NCI-H146 (cell line): ENCODE results near the gene COL4A4.
"Not testable (repeated sequence)": the region's sequence is repeated elsewhere in the genome, so short reads cannot be mapped to it uniquely, and the experiment has no call there.

ENCODE experiments used
- DNase-seq: peaks from one replicate; lab custom pipeline; 2025; lab: John Stamatoyannopoulos, UW

Gene COL4A4

DNA sequence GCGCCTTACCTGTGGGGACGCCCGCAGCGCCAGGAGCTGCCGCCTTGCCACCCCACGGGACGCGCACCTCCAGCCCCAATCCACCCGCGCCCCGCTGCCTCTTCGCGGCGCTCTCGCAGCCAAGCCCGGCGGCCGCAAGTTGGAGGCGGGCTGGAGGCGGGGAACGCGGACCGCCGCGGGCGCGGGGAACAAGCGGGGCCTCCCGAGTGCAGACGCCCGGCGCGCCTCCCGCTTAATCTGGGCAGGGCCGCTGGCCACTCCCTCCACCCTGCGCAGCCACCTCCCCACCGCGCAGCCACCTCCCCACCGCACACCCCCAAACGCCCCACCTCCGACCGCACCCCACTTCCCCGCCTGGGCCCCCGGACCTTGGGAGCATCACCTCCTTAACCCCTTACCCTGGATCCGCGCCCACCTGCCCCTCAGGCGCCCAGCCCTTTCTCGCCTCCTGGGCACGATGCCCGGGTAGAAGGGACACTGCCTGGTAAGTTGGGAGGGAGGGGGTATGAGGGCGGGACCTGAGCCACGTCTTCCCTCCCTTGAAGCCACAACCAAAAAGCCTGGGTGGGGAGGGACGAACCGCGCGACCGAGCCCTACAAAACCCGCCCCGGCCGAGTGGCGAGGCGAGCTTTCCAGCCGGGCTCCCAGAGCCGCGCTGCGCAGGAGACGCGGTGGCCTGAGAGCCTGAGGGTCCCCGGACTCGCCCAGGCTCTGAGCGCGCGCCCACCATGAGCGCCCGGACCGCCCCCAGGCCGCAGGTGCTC lies at the start of gene COL4A4, which contains the start of gene COL4A3:
TSS of gene COL4A4 (minus strand) at position 208 of the 765 bp plus-strand sequence. CDS start 16,722 bp downstream, outside the sequence.
TSS of gene COL4A3 (plus strand) at position 627 of the 765 bp plus-strand sequence. CDS start at position 730, 103 bp downstream.
- peak; percentile 4 for DNase-seq

DNA sequence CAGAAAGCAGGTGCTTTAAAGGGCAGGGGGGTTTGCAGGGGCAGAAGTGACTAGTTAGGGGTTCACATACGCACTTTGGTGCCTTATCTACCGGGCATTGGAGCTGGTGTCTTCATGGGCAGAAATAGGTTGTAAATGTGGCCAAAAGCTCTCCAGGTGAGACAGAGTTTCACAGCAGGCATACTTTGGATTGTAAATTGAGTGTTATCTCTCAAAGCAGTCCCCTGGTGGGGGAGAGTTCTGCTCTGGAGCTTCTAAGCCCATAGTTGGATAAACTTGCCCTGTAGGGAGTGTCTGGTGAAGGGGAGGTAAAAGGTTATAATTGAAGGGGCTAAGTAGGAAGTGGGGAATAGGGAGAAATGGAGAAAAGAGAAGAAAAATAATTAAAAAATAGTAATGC lies 43.6 kb upstream of the COL4A4 start:
- DNase-seq = no peak

DNA sequence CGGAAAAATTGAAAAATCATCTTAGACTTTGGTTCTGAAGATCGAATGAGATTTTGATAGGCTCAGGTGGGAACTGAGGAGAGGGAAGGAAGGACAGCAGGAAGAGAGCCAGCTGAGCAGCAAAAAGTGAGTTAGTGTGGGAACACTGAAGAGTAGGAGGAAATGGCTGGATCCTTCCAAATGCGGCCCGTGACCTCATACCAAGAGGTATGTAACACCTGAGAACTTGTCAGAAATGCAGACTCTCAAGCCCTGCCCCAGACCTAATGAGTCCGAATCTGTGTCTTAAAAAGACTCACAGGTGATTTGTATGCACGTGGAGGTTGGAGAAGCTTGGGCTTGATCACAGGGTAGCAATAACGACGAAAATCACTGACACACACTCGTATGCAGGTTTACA lies 42.4 kb upstream of the COL4A4 start:
- DNase-seq = no peak

DNA sequence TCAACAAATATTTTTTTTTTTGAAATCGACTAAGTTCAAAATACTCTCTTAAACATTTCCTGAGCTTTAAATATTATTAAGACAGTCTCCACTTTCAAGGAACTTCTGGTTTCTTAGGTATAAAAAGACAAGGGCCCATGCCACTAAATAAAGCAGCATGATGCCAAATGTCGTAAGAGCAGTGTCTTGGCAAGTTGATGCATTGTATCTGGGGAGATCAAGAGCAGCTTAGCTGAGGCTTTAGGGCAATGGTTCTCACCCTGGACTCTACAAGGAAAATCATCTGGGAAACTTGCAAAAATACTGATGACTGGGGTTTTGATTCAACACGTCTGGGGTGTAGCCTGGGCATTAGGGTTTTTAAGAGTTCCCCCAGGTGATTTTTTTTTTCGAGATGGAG lies 41.7 kb upstream of the COL4A4 start:
- no peak for DNase-seq

DNA sequence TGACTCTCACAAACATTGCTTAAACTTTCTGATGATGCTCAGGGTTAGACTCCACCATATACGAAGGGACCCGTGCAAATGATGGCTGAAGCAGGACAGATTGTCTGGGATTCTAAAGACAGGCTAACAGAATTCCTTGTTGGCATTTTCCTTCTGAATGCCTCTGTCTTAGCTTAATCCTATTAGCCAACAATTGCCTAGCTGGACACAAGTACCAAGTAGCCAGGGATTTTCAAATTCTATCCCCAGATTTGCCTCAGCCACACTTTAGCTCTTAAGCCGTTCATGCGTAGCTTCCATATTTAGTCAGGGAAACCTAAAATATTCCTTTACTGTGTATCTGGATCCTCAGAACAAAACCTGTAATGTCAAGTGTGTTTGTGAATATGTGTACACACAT lies 40.4 kb upstream of the COL4A4 start:
- no peak for DNase-seq

DNA sequence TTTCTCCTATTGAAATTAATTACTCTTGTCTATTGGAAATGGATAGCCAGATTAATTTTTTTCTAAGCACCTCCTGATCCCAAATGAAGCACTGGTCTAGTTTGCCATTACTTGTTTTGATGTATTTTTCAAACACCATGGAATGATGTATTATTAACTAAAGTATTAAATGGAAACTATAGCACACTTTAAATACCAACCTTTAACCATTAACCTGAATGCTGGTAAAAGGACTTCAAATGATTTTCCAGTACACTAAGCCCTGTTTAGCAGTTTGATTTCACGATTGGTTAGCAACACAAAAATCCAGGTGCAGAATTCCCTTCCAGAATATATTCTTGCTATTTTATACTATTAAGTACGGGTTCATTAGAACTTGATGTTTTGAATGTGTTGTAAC lies 37.8 kb upstream of the COL4A4 start:
- no peak for DNase-seq

DNA sequence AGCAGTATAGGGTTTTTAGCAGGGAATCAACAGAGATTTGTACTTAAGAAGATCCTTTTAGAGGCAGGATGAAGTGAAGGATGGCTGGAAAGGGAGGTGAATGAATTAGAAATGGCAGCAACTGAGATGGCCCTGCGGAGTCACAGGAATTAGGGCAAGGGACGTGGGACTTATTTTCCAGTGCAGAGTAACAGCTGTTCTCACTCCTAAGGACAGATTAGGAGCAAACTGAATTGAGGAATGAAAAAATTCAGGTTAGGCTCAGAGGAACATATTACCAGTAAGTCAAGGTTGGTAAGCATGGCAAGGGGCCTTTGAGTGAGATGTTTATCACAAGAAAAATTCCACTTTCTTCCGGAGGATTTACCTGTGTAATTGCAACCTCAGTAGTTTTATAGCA lies 34.9 kb upstream of the COL4A4 start:
- no peak for DNase-seq

DNA sequence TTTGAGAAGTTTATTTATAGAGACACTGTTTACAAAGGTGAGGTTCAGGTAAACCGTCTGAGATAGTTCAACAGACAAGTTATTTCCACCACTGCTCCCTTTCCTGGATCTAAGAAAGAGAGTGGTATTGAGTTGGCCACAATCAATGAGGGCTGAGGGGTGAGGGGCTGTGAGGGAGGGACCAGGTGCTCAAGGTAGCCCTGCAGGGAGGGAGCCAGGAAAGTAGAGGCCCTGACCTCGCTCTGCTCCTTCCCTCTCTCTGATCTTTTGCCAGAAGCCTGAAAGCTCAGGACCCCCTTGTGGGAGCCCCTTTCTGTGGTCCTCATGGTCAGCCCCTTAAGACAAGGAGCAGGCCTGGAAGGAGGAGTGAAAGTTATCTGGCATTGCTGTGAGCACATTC lies 30.2 kb upstream of the COL4A4 start:
- DNase-seq = no peak

DNA sequence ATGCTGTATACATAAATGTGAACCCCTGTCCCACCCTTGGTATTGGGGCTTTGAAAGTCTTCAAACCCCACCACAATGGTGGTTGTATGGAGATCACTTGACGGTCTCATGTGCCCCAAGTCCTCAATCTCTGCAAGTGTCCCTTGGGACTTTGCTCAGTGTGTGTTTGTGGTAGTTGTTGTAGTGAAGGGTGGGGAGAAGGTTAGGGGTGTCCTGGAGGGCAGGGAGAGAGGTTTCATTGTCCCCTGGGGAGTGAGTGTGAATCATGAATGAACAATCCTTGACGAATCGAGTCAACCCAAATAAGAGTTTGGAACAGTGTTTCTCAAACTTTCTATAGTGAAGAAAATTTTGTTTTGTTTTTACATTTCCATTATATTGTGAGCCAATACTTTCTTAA lies 28.5 kb upstream of the COL4A4 start:
- DNase-seq = no peak

DNA sequence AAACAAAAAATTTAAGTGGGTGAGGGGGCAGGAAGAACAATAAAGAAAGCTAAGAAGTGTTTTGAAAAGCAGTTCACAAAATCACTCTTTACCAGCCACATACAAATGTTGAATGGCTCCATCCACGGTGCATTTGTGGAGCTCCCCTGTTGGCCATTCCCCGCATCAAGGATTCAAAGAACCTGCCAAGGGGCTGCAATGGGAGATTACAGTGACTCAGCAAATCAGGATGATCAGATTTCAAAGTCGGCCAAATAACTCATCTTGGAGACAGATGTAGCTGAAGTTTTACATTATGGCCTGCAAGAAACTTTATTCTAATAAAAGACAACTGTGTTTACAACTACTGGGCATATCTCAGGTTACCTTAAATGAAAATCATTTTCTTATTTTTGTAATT lies 27.4 kb upstream of the COL4A4 start:
- DNase-seq = no peak

DNA sequence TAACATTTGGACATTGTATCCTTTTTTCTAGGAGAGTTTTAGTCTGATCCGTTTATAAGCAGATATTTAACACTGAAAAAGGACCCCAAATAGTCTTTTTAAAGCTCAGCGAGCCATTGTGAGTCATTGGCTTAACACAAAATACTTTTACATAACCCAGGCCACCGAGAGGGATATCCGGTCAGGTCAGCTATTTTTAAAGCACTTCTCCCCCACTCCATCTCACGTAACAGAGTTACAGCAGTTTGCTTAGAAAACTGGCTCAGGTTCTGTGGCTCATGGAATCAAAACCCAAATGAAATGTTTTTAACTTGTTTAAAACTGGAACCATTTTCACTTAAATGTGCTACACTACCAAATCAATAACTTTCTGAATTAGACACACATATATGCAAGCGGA lies 24.3 kb upstream of the COL4A4 start:
- no peak for DNase-seq

DNA sequence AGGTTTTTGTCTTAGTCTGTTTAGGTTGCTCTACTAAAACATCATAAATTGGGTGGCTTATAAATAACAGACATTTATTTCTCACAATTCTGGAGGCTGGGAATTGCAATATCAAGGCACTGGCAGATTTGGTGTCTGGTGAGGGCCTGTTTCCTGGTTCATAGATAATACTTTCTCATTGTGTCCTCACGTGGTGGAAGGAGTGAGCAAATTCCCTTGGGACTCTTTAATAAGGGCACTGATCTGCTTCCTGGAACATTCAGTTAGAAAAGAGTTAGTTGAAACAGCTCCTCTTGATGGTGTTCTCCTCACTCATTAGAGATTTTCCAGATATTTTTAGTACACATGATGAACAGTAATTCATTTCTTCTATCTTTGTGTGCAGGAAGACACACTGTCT lies 22.7 kb upstream of the COL4A4 start:
- no peak for DNase-seq

DNA sequence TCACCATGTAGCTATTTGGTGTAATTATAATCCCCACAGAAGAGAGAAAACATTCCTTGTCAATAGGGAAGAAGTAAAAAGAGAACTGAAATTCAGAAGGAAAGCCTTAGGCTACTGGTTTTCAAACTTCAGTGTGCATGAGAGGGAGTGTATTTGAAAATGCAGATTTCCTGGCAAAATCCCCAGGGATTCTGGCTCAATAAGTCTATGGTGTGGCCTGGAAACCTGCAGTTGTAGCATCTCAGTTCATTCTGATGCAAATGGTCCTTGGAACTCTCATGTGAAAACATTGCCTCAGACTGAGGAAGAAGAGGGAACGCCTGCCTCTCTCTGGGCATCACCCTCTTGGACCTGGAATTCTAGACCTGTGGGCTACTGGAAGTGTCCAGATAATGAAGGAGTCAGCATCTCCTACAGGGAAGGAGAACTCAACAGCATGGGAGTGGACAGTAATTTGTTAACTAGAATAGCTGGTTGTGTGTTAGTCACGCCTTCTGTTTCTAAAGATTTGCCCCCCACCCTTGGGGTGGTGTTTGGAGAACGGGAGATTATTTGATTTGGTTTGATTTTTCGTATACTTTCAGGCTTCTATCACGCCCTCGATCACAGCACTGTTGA lies 21.7 kb upstream of the COL4A4 start:
- no peak for DNase-seq

DNA sequence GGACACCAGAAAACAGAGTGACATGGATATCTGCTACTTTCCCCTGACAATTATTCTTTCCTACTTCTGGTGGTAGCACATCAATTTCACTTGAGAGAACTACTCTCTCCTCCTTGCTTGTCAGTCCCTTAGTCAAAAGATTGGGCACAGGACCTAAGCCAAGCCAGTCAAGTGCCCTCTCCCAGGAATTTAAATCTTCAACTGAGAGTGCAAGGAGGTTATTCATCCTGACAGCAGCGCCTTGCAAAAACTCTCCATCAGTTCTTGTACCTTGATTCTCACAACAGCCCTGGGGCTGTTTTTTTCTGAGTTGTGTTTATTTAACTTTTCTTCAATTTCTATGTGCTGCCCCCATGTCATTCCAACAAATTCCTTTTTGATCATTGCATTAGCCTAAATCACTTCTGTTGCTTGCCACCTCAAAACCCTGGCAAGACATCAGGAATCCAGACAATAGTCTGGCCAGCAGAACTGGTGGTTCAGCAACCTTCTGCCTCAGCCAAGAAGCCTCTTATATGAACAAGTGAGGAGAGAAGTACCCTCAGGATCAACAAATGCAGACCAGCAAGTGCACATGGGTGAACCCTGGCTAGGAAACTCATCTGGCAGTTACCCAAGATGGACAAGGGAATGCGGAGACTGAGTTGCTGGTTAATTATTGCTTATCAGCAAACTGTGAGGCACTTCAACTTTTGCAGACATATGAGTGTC lies 19.8 kb upstream of the COL4A4 start:
- no peak for DNase-seq

DNA sequence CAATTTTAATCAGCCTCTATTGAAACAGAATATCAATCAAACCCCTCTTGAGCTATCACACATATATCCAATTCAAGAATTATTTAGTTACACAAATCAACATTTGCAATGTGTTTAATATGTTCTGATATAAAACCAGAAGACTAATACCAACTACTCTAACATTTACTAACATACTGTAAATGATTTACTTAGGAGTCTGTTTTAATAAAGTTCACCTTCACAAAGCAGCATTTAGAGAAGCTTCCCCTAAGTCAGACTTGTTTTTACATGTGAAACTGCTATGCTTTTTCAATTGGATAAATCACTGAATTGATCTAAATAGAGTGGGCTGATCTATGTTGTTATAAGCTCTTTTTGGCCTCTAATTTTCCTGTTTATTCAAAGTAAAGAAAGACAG lies 18.8 kb upstream of the COL4A4 start:
- DNase-seq = no peak

DNA sequence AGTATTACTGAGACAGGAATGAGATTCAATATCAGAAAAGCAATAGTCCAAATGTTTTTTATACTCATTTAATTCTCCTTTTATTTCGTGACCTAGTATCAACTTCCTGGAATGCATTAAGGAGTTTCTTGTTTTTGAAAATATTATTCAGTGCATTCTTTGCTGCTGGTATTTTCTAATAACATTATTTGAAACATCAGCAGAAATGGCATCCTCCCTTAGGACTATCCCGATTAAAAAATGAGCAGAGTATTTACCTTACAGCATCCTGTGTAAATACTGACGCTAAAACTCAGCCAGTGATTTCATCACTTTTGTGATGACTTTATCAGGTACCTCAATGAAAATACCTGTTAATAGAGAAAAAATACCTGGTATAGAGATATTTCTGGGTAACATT lies 16.8 kb upstream of the COL4A4 start:
- DNase-seq = no peak

DNA sequence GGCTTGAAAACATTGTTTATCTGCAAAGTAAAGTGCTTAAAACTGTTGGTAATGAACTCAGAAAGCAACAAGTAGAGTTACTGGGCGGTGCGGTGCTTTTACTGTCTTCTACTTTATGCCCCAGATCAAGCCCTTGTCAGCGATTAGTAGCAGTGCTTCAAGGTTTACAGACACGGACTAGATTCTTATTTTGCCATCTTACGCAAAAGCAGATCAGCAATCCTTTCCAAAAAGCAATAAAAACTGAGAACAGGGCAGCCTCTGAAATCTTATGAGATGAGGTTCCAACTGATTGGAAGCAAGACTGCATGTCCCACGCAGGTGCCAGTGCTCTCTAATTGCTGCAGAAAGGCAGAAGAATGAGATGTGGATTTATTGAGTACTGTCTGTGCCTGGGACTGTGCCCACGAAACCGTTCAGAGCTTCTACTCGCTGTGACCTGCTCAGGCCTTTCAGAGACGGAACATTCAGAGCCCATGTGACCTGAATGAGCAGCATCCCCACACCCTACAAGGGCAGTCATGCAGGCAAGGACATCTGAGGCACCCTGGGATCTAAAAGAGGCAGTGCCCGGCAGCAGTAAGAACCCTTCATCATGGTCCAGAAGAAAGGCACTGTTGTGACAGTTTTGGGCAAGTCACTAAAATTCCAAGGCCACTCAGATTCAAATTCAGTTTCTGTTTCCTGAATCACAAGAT lies 16.1 kb upstream of the COL4A4 start:
- no peak for DNase-seq

DNA sequence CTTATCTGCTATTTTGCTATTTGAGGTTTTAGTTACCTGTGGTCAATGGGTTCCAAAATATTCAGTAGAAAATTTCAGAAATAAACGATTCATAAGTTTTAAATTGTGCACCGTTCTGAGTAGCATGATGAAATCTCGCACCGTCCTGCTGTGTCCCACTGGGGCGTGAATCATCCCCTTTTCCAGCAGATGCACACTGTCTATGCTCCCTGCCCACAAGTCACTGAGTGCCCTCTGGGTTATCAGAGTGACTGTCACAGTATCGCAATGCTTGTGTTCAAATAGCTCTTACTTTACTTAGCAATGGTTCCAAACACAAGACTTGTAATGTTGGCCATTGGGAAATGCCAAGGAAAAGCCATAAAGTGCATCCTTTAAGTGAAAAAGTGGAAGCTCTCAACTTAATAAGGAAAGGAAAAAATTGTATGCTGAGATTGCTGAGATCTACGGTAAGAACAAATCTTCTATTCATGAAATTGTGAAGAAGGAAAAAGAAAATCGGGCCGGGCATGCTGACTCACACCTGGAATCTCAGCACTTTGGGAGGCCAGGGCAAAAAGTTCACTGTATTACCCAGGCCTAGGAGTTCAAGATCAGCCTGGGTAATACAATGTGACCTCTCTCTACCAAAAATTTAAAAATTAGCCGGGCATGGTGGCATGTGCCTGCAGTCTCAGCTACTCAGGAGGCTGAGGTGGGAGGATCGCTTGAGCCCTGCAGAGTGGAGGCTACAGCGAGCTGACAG lies 13.8 kb upstream of the COL4A4 start:
- no peak for DNase-seq

DNA sequence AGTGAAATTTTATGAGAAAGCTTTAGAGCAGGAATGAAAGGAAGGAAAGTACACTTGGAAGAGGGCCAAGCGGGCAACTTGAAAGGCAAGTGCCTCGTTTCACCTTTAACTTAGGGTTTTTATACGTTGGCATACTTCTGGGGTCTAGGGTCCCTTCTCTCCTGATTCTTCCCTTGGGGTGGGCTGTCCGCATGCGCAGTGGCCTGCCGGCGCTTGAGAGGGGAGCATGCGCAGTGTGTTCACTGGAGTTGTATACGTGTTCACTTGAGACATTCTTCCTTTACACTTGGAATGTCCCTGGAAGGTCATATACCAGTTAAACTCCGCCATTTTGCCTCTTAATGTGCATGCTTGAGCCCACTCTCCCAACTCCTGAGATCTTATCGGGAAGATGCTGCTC lies 7.8 kb upstream of the COL4A4 start:
- DNase-seq = not testable (repeated sequence)

DNA sequence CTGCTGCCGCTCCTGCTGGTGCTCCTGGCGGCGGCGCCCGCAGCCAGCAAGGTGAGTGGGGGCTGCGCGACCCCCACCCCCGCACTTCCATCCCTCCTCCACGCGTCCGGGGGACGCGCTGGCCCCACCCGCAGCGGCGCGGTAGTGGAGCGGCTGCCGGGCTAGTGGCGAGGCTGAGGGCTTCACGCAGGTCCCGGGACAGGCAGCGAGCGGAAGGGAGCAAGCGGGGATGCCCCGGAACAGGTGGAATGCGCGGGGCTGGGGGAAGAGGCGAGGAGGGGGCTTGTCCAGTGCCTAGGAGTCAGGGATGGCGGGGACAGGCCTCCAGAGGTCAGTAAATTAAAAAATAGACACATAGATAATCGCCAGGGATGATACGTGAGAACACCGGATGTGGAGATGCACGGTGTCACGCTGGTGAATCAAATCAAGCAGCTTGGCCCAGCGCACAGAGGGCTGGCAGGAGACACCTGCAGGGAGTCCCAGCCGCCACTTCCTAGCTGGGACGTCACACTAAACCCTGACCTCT lies 822 bp upstream of the COL4A4 start:
- peak; percentile 0 for DNase-seq

DNA sequence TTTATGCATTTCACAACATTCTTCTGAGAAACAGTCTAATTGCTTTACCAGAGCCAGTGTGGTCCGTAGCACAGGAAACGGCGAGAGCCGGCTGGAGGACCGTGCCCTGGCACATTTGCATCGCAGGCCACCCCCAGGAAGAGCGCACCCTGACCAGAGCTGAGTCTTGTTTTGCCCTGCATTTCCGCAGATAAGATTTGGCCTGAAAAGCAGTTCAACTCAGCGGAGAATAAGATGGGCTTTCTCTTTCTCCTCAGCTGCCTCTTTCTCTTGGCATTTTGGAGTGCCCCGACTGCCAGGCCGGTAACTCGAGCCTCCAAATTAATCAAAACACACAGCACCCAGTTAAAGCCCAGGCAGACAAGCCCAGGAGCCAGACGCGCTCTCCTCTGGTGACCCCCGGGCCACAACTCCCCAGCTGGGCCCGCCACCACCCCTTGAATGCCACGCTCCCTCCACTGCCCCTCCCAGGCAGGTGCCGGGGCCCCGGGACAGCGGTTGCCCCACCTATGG lies 464 bp downstream of the COL4A4 start:
- DNase-seq = peak; percentile 0
